Measurements from ENCODE around the gene HM13. TPM values are rescaled to one million over a fixed set of nuclear protein-coding genes. Genes with fewer than 3 reads are reported as not detected.

HM13 gene
- total and polyA plus RNA-seq, 9 of the 15 experiments (the other 6 are each of a cell fraction or from before 2014, with no cell fraction given): 7.7 to 136 (median 74.5) TPM

GRCh38 chr20:31605902-31606803 is 91.9 kb downstream of the HM13 start:
- under 1% methylated on average over 28 of the region's 39 CpGs for WGBS (ENCODE audit: insufficient coverage, low coverage, missing lambda C conversion rate)
- Histone ChIP-seq H3K27ac (ENCODE audit: extremely low read depth, low read depth, low read length) (peak overlapping the region; percentile 85), H3K79me2 (ENCODE audit: control insufficient read depth, insufficient read depth, low read length) (peaks cover 35% of the 10 kb centered on the region), H2AFZ (ENCODE audit: low read depth, low read length) (no peak overlapping the region), H3K9me1 (ENCODE audit: control insufficient read depth, insufficient read depth, low read length) (no peaks in the 10 kb centered on the region), H3K4me1 (replicated peaks in 1 of 2; ENCODE audit: control insufficient read depth in 2 of 2, insufficient read depth in 2 of 2, low read length in 2 of 2) (peaks cover 37 to 65% of the 10 kb centered on the region in 2 experiments), H3K36me3 (ENCODE audit: control insufficient read depth, insufficient read depth, low read length) (peaks cover 14% of the 10 kb centered on the region; the same call in 1 of the 3 replicates), H3K9ac (ENCODE audit: insufficient read depth in 1 of 2, low read depth in 2 of 2, low read length in 2 of 2) (peak overlapping the region; percentile 88 to 99), H3K9me3 (replicated peaks; ENCODE audit: control insufficient read depth, insufficient read depth, low read depth, low read length) (no peaks in the 10 kb centered on the region), H3K4me3 (peak overlapping the region; percentile 94), H4K20me1 (replicated peaks; ENCODE audit: control insufficient read depth, insufficient read depth, low read length) (no peaks in the 10 kb centered on the region; the same call in 1 of the 2 replicates), H3K27me3 (ENCODE audit: control insufficient read depth in 2 of 2, insufficient read depth in 2 of 2, low read length in 2 of 2) (no peaks in the 10 kb centered on the region), H3K4me2 (ENCODE audit: insufficient read depth, low read length) (peak overlapping the region; percentile 98)
- ATAC-seq (no peak), FAIRE-seq (peak; percentile 55), DNase-seq (ENCODE audit: extremely low read depth in 1 of 4, low spot score in 3 of 4) (peak in 3 of 4 experiments; percentile 43 to 59 (median 48))
- in situ Hi-C loops (cut with MboI): no loop called here
- CTCF ChIA-PET (ENCODE audit: low intra/inter-chr PET ratio): interaction anchor here (0.7 to 1.2 kb wide), 3 partner anchors 33 to 59 kb away, joined by 3 read pairs; no protein-coding TSS in a partner anchor
- POLR2A ChIA-PET: interaction anchor here (0.8 to 7.6 kb wide), 34 partner anchors 10 to 133 kb away, joined by 3 to 107 read pairs (median 5); partner anchors contain the start of genes HM13 and TPX2
- no TSS peak for BruUV-seq (replicated peaks)
- intact Hi-C loops (cut with micrococcal nuclease): loop anchor here (1.0 kb wide), 1 partner anchor 33 kb away; no protein-coding TSS in a partner anchor
- TF ChIP-seq TEAD1 (CRISPR knock-in tag; IDR thresholded peaks at IDR 0.05) (0 out of 4 replicates have a peak, but pooled peaks of 1 of the 2 experiments have one; percentile 42), EGR1 (conservative IDR thresholded peaks at IDR 0.05) (peak; percentile 67; the same call in 1 of the 2 replicates), GATAD2A (IDR thresholded peaks at IDR 0.05) (no peak), THRAP3 (IDR thresholded peaks at IDR 0.05; ENCODE audit: borderline replicate concordance) (peak; percentile 61; the same call in 1 of the 2 replicates), GABPA (tag; conservative IDR thresholded peaks at IDR 0.05; ENCODE audit: low read depth) (peak; percentile 42; the same call in 1 of the 2 replicates), SRSF3 (IDR thresholded peaks at IDR 0.05; ENCODE audit: insufficient read depth, low read length) (no peak), ETV6 (IDR thresholded peaks at IDR 0.05; ENCODE audit: borderline replicate concordance in 1 of 2, low read depth in 2 of 2, low read length in 1 of 2) (no peak), ETV6 (CRISPR knock-in tag; IDR thresholded peaks at IDR 0.05; ENCODE audit: borderline replicate concordance) (no peak), NR2C2 (CRISPR knock-in tag; IDR thresholded peaks at IDR 0.05) (no peak), NR2C2 (tag; IDR thresholded peaks at IDR 0.05) (peak; percentile 82), DACH1 (IDR thresholded peaks at IDR 0.05; ENCODE audit: partially characterized antibody) (peak; percentile 86)
- TF ChIP-seq, protein P1, sequence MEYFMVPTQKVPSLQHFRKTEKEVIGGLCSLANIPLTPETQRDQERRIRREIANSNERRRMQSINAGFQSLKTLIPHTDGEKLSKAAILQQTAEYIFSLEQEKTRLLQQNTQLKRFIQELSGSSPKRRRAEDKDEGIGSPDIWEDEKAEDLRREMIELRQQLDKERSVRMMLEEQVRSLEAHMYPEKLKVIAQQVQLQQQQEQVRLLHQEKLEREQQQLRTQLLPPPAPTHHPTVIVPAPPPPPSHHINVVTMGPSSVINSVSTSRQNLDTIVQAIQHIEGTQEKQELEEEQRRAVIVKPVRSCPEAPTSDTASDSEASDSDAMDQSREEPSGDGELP (CRISPR knock-in tag; IDR thresholded peaks at IDR 0.05; ENCODE audit: borderline replicate concordance): peak; percentile 58
- TF ChIP-seq, protein P2, sequence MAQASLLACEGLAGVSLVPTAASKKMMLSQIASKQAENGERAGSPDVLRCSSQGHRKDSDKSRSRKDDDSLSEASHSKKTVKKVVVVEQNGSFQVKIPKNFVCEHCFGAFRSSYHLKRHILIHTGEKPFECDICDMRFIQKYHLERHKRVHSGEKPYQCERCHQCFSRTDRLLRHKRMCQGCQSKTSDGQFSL (CRISPR knock-in tag; IDR thresholded peaks at IDR 0.05): no peak; the same call in 1 of the 2 replicates
- TF ChIP-seq, protein P2 (tag; IDR thresholded peaks at IDR 0.05): 0 out of 4 replicates have a peak, but pooled peaks of 1 of the 2 experiments have one; percentile 2
- TF ChIP-seq, protein P3, sequence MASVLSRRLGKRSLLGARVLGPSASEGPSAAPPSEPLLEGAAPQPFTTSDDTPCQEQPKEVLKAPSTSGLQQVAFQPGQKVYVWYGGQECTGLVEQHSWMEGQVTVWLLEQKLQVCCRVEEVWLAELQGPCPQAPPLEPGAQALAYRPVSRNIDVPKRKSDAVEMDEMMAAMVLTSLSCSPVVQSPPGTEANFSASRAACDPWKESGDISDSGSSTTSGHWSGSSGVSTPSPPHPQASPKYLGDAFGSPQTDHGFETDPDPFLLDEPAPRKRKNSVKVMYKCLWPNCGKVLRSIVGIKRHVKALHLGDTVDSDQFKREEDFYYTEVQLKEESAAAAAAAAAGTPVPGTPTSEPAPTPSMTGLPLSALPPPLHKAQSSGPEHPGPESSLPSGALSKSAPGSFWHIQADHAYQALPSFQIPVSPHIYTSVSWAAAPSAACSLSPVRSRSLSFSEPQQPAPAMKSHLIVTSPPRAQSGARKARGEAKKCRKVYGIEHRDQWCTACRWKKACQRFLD (CRISPR knock-in tag; IDR thresholded peaks at IDR 0.05): peak; percentile 65; the same call in 1 of the 2 replicates
